B cell (primary cell): ENCODE data around the gene CLDN2.

Experiments used
- EZH2 ChIP-seq: IDR thresholded peaks from 2 replicates; pipeline ENCODE4 v1.6.1; 2012; ENCODE audit warnings: borderline replicate concordance, low read depth, mild to moderate bottlenecking, moderate library complexity, low read length; ENCODE audit not compliant: insufficient read depth, poor library complexity, severe bottlenecking
- TF ChIP-seq, protein P1 (sequence below): fragments of 200-600 bp; IDR thresholded peaks from one replicate; pipeline ENCODE4 v1.8.0; 2022; ENCODE audit warnings: antibody characterized with exemption, mild to moderate bottlenecking

DNA sequence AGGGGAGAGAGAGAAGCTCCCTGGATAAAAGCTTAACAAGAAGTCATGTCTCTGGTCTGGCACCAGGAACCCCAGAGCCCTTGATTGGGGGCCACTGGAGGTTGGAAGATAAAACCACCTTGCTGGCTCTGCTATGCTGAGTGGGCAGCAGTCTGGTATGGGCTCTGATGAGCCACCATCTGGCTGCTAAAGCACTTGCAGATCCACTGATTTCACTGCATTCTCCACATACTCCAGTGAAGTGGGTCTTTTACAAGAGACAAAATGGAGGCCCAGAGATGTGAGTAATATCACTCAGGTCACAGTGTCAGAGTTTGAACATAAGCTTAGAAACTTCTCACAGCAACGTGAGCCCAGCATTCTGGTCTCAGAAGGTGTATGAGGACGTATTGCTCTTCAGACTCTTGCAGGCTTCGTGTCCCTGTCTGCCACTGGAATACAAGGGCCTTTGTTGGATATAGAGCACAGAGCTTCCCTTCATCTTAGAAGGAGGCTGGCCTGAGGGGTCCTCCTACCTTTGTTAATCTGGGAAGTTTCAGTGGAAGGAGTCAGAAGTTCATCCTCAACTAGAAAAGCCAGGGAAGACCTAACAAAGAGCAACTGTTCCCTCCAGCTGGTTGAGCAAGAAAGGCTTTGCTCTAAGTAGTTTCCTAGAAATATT lies 11.8 kb downstream of the CLDN2 start:
- TF ChIP-seq, protein P1, sequence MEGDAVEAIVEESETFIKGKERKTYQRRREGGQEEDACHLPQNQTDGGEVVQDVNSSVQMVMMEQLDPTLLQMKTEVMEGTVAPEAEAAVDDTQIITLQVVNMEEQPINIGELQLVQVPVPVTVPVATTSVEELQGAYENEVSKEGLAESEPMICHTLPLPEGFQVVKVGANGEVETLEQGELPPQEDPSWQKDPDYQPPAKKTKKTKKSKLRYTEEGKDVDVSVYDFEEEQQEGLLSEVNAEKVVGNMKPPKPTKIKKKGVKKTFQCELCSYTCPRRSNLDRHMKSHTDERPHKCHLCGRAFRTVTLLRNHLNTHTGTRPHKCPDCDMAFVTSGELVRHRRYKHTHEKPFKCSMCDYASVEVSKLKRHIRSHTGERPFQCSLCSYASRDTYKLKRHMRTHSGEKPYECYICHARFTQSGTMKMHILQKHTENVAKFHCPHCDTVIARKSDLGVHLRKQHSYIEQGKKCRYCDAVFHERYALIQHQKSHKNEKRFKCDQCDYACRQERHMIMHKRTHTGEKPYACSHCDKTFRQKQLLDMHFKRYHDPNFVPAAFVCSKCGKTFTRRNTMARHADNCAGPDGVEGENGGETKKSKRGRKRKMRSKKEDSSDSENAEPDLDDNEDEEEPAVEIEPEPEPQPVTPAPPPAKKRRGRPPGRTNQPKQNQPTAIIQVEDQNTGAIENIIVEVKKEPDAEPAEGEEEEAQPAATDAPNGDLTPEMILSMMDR, result no peak
- no peak for TF ChIP-seq EZH2
